ENCODE results near the gene OR10A2. TPM values are rescaled to one million over a fixed set of nuclear protein-coding genes. Genes with fewer than 3 reads are reported as not detected.
"Not testable (repeated sequence)": the region's sequence is repeated elsewhere in the genome, so short reads cannot be mapped to it uniquely, and the experiment has no call there.

The OR10A2 gene
- polyA plus RNA-seq, 1 experiment, result not detected

GRCh38 chr11:6843670-6844069 is 19.2 kb upstream of the OR10A2 start:
- Histone ChIP-seq H3K27me3 (ENCODE audit: control insufficient read depth, insufficient read depth, low read length) (no peaks in the 10 kb centered on the region), H3K4me3 (ENCODE audit: low read depth, low read length) (no peak overlapping the region), H3K36me3 (ENCODE audit: control insufficient read depth, insufficient read depth, low read length) (no peaks in the 10 kb centered on the region)
- no peak for TF ChIP-seq CTCF (IDR thresholded peaks at IDR 0.05; ENCODE audit: insufficient read depth, low read depth, low read length)
- ChIA-PET POLR2A (interaction anchor here (0.7 kb wide), 1 partner anchor 1047 kb away, joined by 3 read pairs; no protein-coding TSS in a partner anchor), CTCF (interaction anchor here (0.9 kb wide), 1 partner anchor 10 kb away, joined by 3 read pairs; no protein-coding TSS in a partner anchor)
- no peak for DNase-seq (ENCODE audit: low read depth)

GRCh38 chr11:6844356-6844755 is 18.5 kb upstream of the OR10A2 start:
- DNase-seq (ENCODE audit: low read depth), result no peak
- no peaks in the 10 kb centered on the region for H3K27me3 ChIP-seq (ENCODE audit: control insufficient read depth, insufficient read depth, low read length)
- H3K36me3 ChIP-seq (ENCODE audit: control insufficient read depth, insufficient read depth, low read length), result no peaks in the 10 kb centered on the region
- CTCF ChIA-PET, result no interaction called here
- POLR2A ChIA-PET, result interaction anchor here (0.7 kb wide), 2 partner anchors 200 to 1046 kb away, joined by 3 to 5 read pairs; no protein-coding TSS in a partner anchor
- TF ChIP-seq CTCF (IDR thresholded peaks at IDR 0.05; ENCODE audit: insufficient read depth, low read depth, low read length), result no peak
- H3K4me3 ChIP-seq (ENCODE audit: low read depth, low read length), result no peak overlapping the region

GRCh38 chr11:6845383-6845782 is 17.5 kb upstream of the OR10A2 start, which contains the start of gene OR10A5:
TSS of gene OR10A5 (plus strand) at chr11:6845683. CDS start at chr11:6845683, 0 bp downstream.
- no peak for TF ChIP-seq CTCF (IDR thresholded peaks at IDR 0.05; ENCODE audit: insufficient read depth, low read depth, low read length)
- no peak within 1 kb of the TSS for H3K4me3 ChIP-seq (ENCODE audit: low read depth, low read length)
- DNase-seq (ENCODE audit: low read depth), result no peak
- H3K36me3 ChIP-seq (ENCODE audit: control insufficient read depth, insufficient read depth, low read length), result no peaks in the 10 kb centered on the region
- ChIA-PET POLR2A (no interaction called here), CTCF (interaction anchor here (1.6 kb wide), 1 partner anchor 33 kb away, joined by 4 read pairs; no protein-coding TSS in a partner anchor)
- no peaks in the 10 kb centered on the region for H3K27me3 ChIP-seq (ENCODE audit: control insufficient read depth, insufficient read depth, low read length)

- no peak for TF ChIP-seq CTCF (IDR thresholded peaks at IDR 0.05; ENCODE audit: insufficient read depth, low read depth, low read length)
- ChIA-PET POLR2A (no interaction called here), CTCF (no interaction called here)
- H3K4me3 ChIP-seq (ENCODE audit: low read depth, low read length), result no peak overlapping the region
- no peaks in the 10 kb centered on the region for H3K36me3 ChIP-seq (ENCODE audit: control insufficient read depth, insufficient read depth, low read length)
- no peaks in the 10 kb centered on the region for H3K27me3 ChIP-seq (ENCODE audit: control insufficient read depth, insufficient read depth, low read length)
- DNase-seq (ENCODE audit: low read depth), result no peak
These were observed 12.3 kb upstream of the OR10A2 start for GRCh38 chr11:6850526-6850925.

- H3K27me3 ChIP-seq (ENCODE audit: control insufficient read depth, insufficient read depth, low read length); H3K4me3 ChIP-seq (ENCODE audit: low read depth, low read length); POLR2A ChIA-PET; DNase-seq (ENCODE audit: low read depth); H3K36me3 ChIP-seq (ENCODE audit: control insufficient read depth, insufficient read depth, low read length): not testable (repeated sequence)
- CTCF ChIA-PET, result interaction anchor here (1.3 kb wide), 1 partner anchor 42 kb away, joined by 5 read pairs; no protein-coding TSS in a partner anchor
These were observed 8.1 kb upstream of the OR10A2 start for GRCh38 chr11:6854801-6855200.
